Measurements from ENCODE around the gene RALGDS.

GRCh38 chr9:133144904-133145851 lies 24.1 kb upstream of the RALGDS start:
- TF ChIP-seq CTCF (IDR thresholded peaks at IDR 0.05; ENCODE audit: insufficient read depth, low read length) (no peak), REST (IDR thresholded peaks at IDR 0.05; ENCODE audit: insufficient replicate concordance, low read depth) (no peak), POLR2AphosphoS5 (IDR thresholded peaks at IDR 0.05; ENCODE audit: low read depth) (no peak)
